Keratinocyte (primary cell): ENCODE data around the gene CXCL14. TPM values are rescaled to one million over a fixed set of nuclear protein-coding genes. Genes with fewer than 3 reads are reported as not detected.
A peak's percentile ranks its signal among the peaks of the same experiment; 100 is the strongest.

Experiments used
- DNase-seq: peaks from one replicate; pipeline ENCODE4 v3.0.0-alpha.2; 2011; ENCODE audit warnings: low read depth, missing footprints, low spot score
- FAIRE-seq: peaks from 2 replicates; lab custom pipeline; 2011; peaks lifted over from hg19 to GRCh38; lab: Jason Lieb, UNC
- H2AFZ ChIP-seq: 2 replicates; pipeline ENCODE4 v1.6.0; 2012; ENCODE audit warnings: low read length, control low read depth, inconsistent platforms; ENCODE audit not compliant: control insufficient read depth
- H3K27ac ChIP-seq: 2 replicates; pipeline ENCODE4 v1.5.1; 2011; ENCODE audit warnings: low read length; ENCODE audit not compliant: control insufficient read depth, insufficient read depth
- H3K27me3 ChIP-seq: 3 replicates; pipeline ENCODE4 v1.6.0; 2011; ENCODE audit warnings: low read length; ENCODE audit not compliant: control insufficient read depth, insufficient read depth; ENCODE audit errors: extremely low read depth
- H3K36me3 ChIP-seq, 2 experiments: 2 replicates in 1 of 2; 3 replicates in 1 of 2; pipeline ENCODE4 v1.5.1; 2011; ENCODE audit warnings: low read length in 2 of 2, mild to moderate bottlenecking in 1 of 2; ENCODE audit not compliant: control insufficient read depth in 2 of 2, insufficient read depth in 2 of 2; ENCODE audit errors: extremely low read depth in 1 of 2
- H3K4me1 ChIP-seq: 3 replicates; pipeline ENCODE4 v1.5.1; 2011; ENCODE audit warnings: low read length; ENCODE audit not compliant: control insufficient read depth, insufficient read depth; ENCODE audit errors: extremely low read depth
- H3K4me2 ChIP-seq: 3 replicates; pipeline ENCODE4 v1.6.0; 2011; ENCODE audit warnings: low read depth, low read length; ENCODE audit not compliant: control insufficient read depth, insufficient read depth; ENCODE audit errors: extremely low read depth
- H3K4me3 ChIP-seq, 3 experiments: fragments of 200-600 bp in 1 of 3; sonication (generic) in 1 of 3; 2 replicates in 2 of 3; 3 replicates in 1 of 3; pipeline ENCODE4 v1.5.1; 2011 to 2016; ENCODE audit warnings: low read length in 3 of 3, mild to moderate bottlenecking in 3 of 3, control low read depth in 2 of 3, inconsistent platforms in 1 of 3, low read depth in 1 of 3, mixed read lengths in 1 of 3, mixed run types in 1 of 3, moderate library complexity in 1 of 3; ENCODE audit not compliant: control insufficient read depth in 2 of 3, insufficient read depth in 2 of 3; ENCODE audit errors: extremely low read depth in 1 of 3
- H3K79me2 ChIP-seq: 2 replicates; pipeline ENCODE4 v1.6.0; 2012; ENCODE audit warnings: low read length; ENCODE audit not compliant: control insufficient read depth, insufficient read depth
- H3K9ac ChIP-seq: 3 replicates; pipeline ENCODE4 v1.6.0; 2011; ENCODE audit warnings: low read length; ENCODE audit not compliant: control insufficient read depth, insufficient read depth; ENCODE audit errors: extremely low read depth
- H3K9me1 ChIP-seq: 3 replicates; pipeline ENCODE4 v1.6.0; 2011; ENCODE audit warnings: low read length; ENCODE audit not compliant: control insufficient read depth, insufficient read depth; ENCODE audit errors: extremely low read depth
- H3K9me3 ChIP-seq: 2 replicates; pipeline ENCODE4 v1.5.1; 2012; ENCODE audit warnings: low read depth, low read length; ENCODE audit not compliant: control insufficient read depth
- H4K20me1 ChIP-seq: 3 replicates; pipeline ENCODE4 v1.6.0; 2011; ENCODE audit warnings: low read length; ENCODE audit not compliant: control insufficient read depth, insufficient read depth; ENCODE audit errors: extremely low read depth
- EZH2 ChIP-seq: IDR thresholded peaks from one replicate; pipeline ENCODE4 v1.6.1; 2012; ENCODE audit warnings: inconsistent platforms, mild to moderate bottlenecking, low read length, moderate library complexity
- dilution Hi-C: fragments of 300-500 bp; cut with MboI; formaldehyde crosslinking; loops from one replicate; pipeline ENCODE4 v1.7.0; 2020; ENCODE audit warnings: low sequenced_read_pairs; ENCODE audit not compliant: extremely low pct_ligation_motif_present
- polyA plus RNA-seq, 5 experiments: library from polyadenylated mRNA; depleted of rRNA in 3 of 5; stranded (reverse) in 3 of 5; stranded (forward) in 1 of 5; unstranded in 1 of 5; fragments of >200 nt; gene quantifications; 1 replicate in 1 of 5; 2 replicates in 3 of 5; 3 replicates in 1 of 5; pipeline versions ENCODE4 v1.2.1 to v1.2.3, GENCODE V29; 2011 to 2012; ENCODE audit warnings: missing spikeins in 2 of 5, low read depth in 1 of 5, low replicate concordance in 1 of 5
- TF ChIP-seq, protein P1 (sequence below), 3 experiments: IDR thresholded peaks in 1 of 3; conservative IDR thresholded peaks in 1 of 3; optimal IDR thresholded peaks in 1 of 3; 2 replicates in 2 of 3; 3 replicates in 1 of 3; pipeline versions ENCODE3 to v1.5.1; 2011; ENCODE audit warnings: low read length in 3 of 3, mild to moderate bottlenecking in 3 of 3, moderate library complexity in 2 of 3, control low read depth in 1 of 3, inconsistent platforms in 1 of 3; ENCODE audit not compliant: insufficient read depth in 2 of 3; ENCODE audit errors: extremely low read depth in 1 of 3

CXCL14 gene
- polyA plus RNA-seq, 1 donor (not counting 4 experiments of a cell fraction or from before 2014, with no cell fraction given): 124 TPM

DNA sequence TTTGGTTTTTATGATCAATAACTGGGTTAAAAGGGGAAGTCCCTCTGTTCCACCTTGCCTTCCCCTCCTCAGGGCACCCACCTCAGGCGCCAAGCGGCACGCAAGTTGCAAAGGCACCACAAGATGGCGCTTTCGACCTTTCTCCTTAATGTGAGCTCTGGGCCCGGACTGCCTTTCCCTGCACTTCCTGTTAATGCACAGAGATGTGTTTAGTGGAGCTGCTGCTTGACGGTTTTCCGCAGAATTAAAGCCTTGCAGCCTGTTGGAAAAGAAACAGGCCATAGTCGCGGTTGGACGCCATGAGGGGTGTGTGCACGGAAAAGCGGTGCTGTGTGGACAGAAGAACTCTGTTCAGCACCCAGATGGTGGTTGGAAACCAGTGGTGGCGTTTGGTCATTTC lies 17.9 kb downstream of the CXCL14 start:
- peak; percentile 76 for FAIRE-seq
- dilution Hi-C loops: no loop called here

DNA sequence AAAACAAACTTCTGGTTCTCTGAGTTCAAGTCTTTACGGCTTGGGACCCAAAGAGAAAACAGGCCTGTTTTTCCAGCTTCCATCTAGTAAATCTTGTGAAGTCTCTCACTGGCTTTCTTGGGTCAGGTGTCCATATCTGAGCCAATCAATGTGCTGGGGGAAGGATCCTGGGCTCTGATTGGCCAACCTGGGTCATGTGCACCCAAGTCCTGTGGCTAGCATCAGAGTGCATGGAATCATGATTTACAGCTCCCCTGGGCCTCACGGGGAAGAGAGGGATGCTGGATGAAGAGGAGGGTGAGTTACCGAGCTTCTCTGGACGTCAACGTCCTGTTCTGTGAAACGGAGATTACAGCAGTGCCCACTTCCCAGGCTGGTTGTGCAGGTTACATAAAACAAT lies 19.4 kb downstream of the CXCL14 start:
- no peak overlapping the region for H2AFZ ChIP-seq
- no peak overlapping the region for H3K27ac ChIP-seq
- no peaks in the 10 kb centered on the region for H3K4me1 ChIP-seq
- DNase-seq: no peak
- H3K27me3 ChIP-seq: peaks cover 9% of the 10 kb centered on the region
- no peaks in the 10 kb centered on the region for H3K79me2 ChIP-seq
- no peaks in the 10 kb centered on the region for H3K36me3 ChIP-seq
- no peaks in the 10 kb centered on the region for H3K9me3 ChIP-seq
- H3K4me2 ChIP-seq: no peak overlapping the region
- no peaks in the 10 kb centered on the region for H3K9me1 ChIP-seq
- dilution Hi-C loops: loop anchor here (10.0 kb wide), 1 partner anchor 275 kb away; the partner anchor contains the start of gene SLC25A48
- H3K4me3 ChIP-seq: no peak overlapping the region
- TF ChIP-seq EZH2: no peak
- TF ChIP-seq, protein P1, sequence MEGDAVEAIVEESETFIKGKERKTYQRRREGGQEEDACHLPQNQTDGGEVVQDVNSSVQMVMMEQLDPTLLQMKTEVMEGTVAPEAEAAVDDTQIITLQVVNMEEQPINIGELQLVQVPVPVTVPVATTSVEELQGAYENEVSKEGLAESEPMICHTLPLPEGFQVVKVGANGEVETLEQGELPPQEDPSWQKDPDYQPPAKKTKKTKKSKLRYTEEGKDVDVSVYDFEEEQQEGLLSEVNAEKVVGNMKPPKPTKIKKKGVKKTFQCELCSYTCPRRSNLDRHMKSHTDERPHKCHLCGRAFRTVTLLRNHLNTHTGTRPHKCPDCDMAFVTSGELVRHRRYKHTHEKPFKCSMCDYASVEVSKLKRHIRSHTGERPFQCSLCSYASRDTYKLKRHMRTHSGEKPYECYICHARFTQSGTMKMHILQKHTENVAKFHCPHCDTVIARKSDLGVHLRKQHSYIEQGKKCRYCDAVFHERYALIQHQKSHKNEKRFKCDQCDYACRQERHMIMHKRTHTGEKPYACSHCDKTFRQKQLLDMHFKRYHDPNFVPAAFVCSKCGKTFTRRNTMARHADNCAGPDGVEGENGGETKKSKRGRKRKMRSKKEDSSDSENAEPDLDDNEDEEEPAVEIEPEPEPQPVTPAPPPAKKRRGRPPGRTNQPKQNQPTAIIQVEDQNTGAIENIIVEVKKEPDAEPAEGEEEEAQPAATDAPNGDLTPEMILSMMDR (optimal IDR thresholded peaks at IDR 0.05 in 1 of 3, IDR thresholded peaks at IDR 0.05 in 1 of 3, conservative IDR thresholded peaks at IDR 0.05 in 1 of 3; ENCODE audit: extremely low read depth in 1 of 3, insufficient read depth in 2 of 3, low read length in 3 of 3): no peak
- no peaks in the 10 kb centered on the region for H4K20me1 ChIP-seq
- H3K9ac ChIP-seq: no peak overlapping the region
- FAIRE-seq: no peak

More for the DNA sequence above, 17.9 kb downstream of the CXCL14 start:
- H3K27me3 ChIP-seq: peaks cover 7% of the 10 kb centered on the region
- H3K9me1 ChIP-seq: no peaks in the 10 kb centered on the region
- no peaks in the 10 kb centered on the region for H3K4me1 ChIP-seq
- no peaks in the 10 kb centered on the region for H3K36me3 ChIP-seq
- H3K79me2 ChIP-seq: no peaks in the 10 kb centered on the region
- no peaks in the 10 kb centered on the region for H3K9me3 ChIP-seq
- H3K9ac ChIP-seq: no peak overlapping the region
- no peak overlapping the region for H3K4me3 ChIP-seq
- peak overlapping the region; percentile 68 for H2AFZ ChIP-seq
- no peak for DNase-seq
- TF ChIP-seq, protein P1 (optimal IDR thresholded peaks at IDR 0.05 in 1 of 3, IDR thresholded peaks at IDR 0.05 in 1 of 3, conservative IDR thresholded peaks at IDR 0.05 in 1 of 3; ENCODE audit: extremely low read depth in 1 of 3, insufficient read depth in 2 of 3, low read length in 3 of 3): peak; percentile 93 to 96 (median 95)
- no peak for TF ChIP-seq EZH2
- H3K27ac ChIP-seq: no peak overlapping the region
- no peaks in the 10 kb centered on the region for H4K20me1 ChIP-seq
- H3K4me2 ChIP-seq: no peak overlapping the region
